Left lung (tissue), 10 donors: ENCODE measurements around the gene NFATC2IP. TPM values are rescaled to one million over a fixed set of nuclear protein-coding genes. Genes with fewer than 3 reads are reported as not detected.

Experiments used
- ATAC-seq: fragments of 200-7000 bp; cut with Tn5 transposase; one replicate; pipeline ENCODE4 v1.9.1; 2020; ENCODE audit warnings: moderate library complexity
- DNase-seq, 4 donors: peaks; one replicate each; pipeline ENCODE4 v3.0.0-alpha.2; 2013 to 2020
- H3K27ac ChIP-seq, 2 donors: fragments of 200-600 bp; sonication (generic) in 1 of 2; one replicate each; pipeline versions ENCODE4 v1.5.0 to v1.8.0; 2020 to 2021
- H3K27me3 ChIP-seq, 2 donors: fragments of 200-600 bp; sonication (generic) in 1 of 2; one replicate each; pipeline versions ENCODE4 v1.5.0 to v1.8.0; 2020 to 2021
- H3K36me3 ChIP-seq, 2 donors: fragments of 200-600 bp; sonication (generic) in 1 of 2; one replicate each; pipeline versions ENCODE4 v1.5.0 to v1.8.0; 2020 to 2021
- H3K4me1 ChIP-seq, 2 donors: fragments of 200-600 bp; one replicate each; pipeline ENCODE4 v1.8.0; 2021
- H3K4me3 ChIP-seq, 2 donors: fragments of 200-600 bp; sonication (generic) in 1 of 2; one replicate each; pipeline versions ENCODE4 v1.5.0 to v1.8.0; 2020 to 2021; ENCODE audit warnings: mild to moderate bottlenecking in 1 of 2
- H3K9me3 ChIP-seq, 2 donors: fragments of 200-600 bp; sonication (generic) in 1 of 2; one replicate each; pipeline versions ENCODE4 v1.5.0 to v1.8.0; 2020 to 2021
- intact Hi-C, 2 donors: fragments of 100-400 bp; cut with DNase I; formaldehyde crosslinking; loops; one replicate each; pipeline versions ENCODE4 v1.11.2 to v1.14.2; 2022
- polyA plus RNA-seq, 6 donors: library from polyadenylated mRNA; unstranded; fragments of 120-200 nt; gene quantifications; one replicate each; pipeline ENCODE4 v1.2.1, GENCODE V29; 2013; ENCODE audit not compliant: insufficient read length in 6 of 6
- total RNA-seq, 2 donors: library from RNA; stranded (reverse); fragmentation: NEBNext Ultra II Directional; extraction: Animal tissue kit (Norgen Biotek cat#: 25700); gene quantifications; one replicate each; pipeline ENCODE4 v1.2.1, GENCODE V29; 2021
- TF ChIP-seq, protein P1 (sequence below), 2 donors: fragments of 200-600 bp; sonication (generic) in 1 of 2; IDR thresholded peaks; one replicate each; pipeline versions ENCODE4 v1.5.0 to v1.8.0; 2021; ENCODE audit warnings: antibody characterized with exemption in 2 of 2
- donor health status: DM: no; HTN: yes; CAD: no.
- donor health status: DM: no; HTN: no; CAD: no.

Gene NFATC2IP
- total and polyA plus RNA-seq, 8 donors, result 37.3 to 76.7 (median 69.3) TPM

DNA sequence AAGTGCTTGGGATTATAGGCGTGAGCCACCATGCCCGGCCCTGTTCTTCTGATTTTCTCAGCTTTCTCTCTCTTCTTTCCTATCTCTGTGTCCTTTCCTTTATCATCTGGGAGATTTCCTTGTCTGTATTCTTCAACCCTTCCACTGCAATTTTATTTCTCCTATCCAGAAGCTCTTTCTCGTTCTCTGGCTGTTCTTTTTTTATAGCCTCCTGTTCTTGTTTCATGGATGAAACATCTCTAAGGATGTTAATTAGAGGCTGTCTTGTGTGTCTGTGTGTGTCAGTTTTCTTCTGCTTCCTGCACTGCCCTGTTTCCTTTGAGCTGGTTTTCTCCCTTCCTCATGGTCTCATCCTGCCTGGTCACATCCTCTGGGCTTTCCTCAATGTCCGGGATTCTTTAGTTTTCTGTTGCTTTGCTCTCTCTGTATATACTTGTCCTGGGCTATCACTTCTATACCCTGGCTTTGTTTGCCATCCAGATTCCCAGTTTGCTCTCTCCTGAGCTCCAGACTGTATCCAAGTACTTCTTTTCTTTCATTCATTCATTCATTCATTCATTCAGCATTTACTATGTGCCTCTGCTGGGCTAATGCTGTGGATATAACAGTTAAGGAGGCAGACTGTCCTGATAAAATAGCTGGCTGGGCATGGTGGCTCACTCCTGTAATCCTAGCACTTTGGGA lies 36.6 kb downstream of the NFATC2IP start:
- intact Hi-C loops, result no loop called here
- peak overlapping the region in 1 of 2 donors; percentile 35 for H3K4me3 ChIP-seq
- peaks cover 0 to 5% of the 10 kb centered on the region in 2 donors for H3K9me3 ChIP-seq
- TF ChIP-seq, protein P1, sequence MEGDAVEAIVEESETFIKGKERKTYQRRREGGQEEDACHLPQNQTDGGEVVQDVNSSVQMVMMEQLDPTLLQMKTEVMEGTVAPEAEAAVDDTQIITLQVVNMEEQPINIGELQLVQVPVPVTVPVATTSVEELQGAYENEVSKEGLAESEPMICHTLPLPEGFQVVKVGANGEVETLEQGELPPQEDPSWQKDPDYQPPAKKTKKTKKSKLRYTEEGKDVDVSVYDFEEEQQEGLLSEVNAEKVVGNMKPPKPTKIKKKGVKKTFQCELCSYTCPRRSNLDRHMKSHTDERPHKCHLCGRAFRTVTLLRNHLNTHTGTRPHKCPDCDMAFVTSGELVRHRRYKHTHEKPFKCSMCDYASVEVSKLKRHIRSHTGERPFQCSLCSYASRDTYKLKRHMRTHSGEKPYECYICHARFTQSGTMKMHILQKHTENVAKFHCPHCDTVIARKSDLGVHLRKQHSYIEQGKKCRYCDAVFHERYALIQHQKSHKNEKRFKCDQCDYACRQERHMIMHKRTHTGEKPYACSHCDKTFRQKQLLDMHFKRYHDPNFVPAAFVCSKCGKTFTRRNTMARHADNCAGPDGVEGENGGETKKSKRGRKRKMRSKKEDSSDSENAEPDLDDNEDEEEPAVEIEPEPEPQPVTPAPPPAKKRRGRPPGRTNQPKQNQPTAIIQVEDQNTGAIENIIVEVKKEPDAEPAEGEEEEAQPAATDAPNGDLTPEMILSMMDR (IDR thresholded peaks at IDR 0.05), result no peak
- peaks cover 0 to 17% of the 10 kb centered on the region in 2 donors for H3K4me1 ChIP-seq
- DNase-seq (no peak), ATAC-seq (no peak)
- H3K36me3 ChIP-seq, result peaks cover 0 to 84% of the 10 kb centered on the region in 2 donors
- no peaks in the 10 kb centered on the region for H3K27me3 ChIP-seq
- no peak overlapping the region for H3K27ac ChIP-seq

DNA sequence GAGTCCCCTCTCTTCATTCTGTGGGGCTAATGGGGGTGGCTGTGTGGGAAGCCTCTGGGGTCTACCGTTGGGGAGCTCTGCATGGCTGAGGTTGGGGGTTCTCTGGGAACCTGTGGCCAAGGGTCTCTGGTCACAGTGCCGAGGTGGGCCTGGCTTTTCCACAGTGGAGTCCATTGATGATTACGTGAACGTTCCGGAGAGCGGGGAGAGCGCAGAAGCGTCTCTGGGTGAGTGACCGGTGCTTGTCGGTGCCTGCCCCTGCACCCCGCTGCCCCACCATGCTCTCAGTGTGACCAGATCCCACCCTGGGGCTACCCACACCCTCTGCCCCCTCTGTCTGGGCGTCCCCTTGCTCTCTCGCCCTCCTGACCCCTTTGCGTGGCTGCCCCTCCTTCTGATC lies 38.6 kb downstream of the NFATC2IP start:
- ATAC-seq, result no peak
- Histone ChIP-seq H3K4me3 (no peak overlapping the region), H3K4me1 (peaks cover 0 to 11% of the 10 kb centered on the region in 2 donors), H3K36me3 (peaks cover 0 to 64% of the 10 kb centered on the region in 2 donors), H3K27me3 (no peaks in the 10 kb centered on the region), H3K9me3 (peaks cover 0 to 5% of the 10 kb centered on the region in 2 donors), H3K27ac (no peak overlapping the region)
- DNase-seq, result no peak
- TF ChIP-seq, protein P1 (IDR thresholded peaks at IDR 0.05), result no peak
- intact Hi-C loops, result no loop called here

DNA sequence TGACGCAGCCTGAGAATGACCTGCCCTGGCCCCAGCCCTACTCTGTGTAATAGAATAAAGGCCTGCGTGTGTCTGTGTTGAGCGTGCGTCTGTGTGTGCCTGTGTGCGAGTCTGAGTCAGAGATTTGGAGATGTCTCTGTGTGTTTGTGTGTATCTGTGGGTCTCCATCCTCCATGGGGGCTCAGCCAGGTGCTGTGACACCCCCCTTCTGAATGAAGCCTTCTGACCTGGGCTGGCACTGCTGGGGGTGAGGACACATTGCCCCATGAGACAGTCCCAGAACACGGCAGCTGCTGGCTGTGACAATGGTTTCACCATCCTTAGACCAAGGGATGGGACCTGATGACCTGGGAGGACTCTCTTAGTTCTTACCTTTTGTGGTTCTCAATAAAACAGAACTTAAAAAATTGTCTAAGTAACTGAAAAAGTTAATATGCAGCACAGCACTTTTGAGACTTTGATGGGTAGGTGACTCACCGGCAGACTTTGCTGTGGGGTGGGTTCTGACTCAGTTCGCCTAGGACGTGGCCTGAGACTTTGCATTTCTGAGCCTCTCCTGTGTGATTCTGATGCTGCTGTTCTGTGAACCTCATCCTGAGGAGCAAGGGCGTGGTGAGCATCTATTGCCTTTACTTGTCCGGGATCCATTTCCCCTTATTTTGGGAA lies 39.8 kb downstream of the NFATC2IP start:
- peaks cover 0 to 2% of the 10 kb centered on the region in 2 donors for H3K4me1 ChIP-seq
- no peak overlapping the region for H3K4me3 ChIP-seq
- intact Hi-C loops, result no loop called here
- DNase-seq (no peak), ATAC-seq (no peak)
- no peak overlapping the region for H3K27ac ChIP-seq
- TF ChIP-seq, protein P1 (IDR thresholded peaks at IDR 0.05), result no peak
- H3K9me3 ChIP-seq, result peaks cover 0 to 5% of the 10 kb centered on the region in 2 donors
- no peaks in the 10 kb centered on the region for H3K27me3 ChIP-seq
- H3K36me3 ChIP-seq, result peaks cover 0 to 54% of the 10 kb centered on the region in 2 donors

DNA sequence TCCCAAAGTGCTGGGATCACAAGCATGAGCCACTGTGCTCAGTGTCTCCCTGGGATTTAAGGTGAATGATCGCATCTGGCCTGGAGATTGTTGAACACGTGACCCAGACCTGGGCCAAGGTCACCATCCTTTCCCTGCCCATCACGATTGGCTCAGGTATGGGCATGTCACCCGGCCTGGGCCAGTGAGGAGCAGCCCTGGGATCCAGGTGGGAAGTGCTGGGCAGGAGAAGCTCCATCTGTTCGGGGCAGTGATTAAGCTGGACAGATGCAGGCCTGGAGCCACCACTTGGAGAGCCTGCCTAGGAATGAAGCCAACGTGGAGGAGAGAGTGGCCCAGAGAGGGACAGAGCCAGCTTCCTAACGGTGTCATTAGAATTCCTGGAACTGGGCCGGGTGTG lies 41.0 kb downstream of the NFATC2IP start:
- intact Hi-C loops, result no loop called here
- TF ChIP-seq, protein P1 (IDR thresholded peaks at IDR 0.05), result no peak
- DNase-seq (no peak), ATAC-seq (no peak)
- H3K36me3 ChIP-seq, result peaks cover 0 to 42% of the 10 kb centered on the region in 2 donors
- no peak overlapping the region for H3K4me3 ChIP-seq
- peaks cover 0 to 2% of the 10 kb centered on the region in 2 donors for H3K9me3 ChIP-seq
- no peaks in the 10 kb centered on the region for H3K27me3 ChIP-seq
- H3K27ac ChIP-seq, result no peak overlapping the region
- no peaks in the 10 kb centered on the region for H3K4me1 ChIP-seq

DNA sequence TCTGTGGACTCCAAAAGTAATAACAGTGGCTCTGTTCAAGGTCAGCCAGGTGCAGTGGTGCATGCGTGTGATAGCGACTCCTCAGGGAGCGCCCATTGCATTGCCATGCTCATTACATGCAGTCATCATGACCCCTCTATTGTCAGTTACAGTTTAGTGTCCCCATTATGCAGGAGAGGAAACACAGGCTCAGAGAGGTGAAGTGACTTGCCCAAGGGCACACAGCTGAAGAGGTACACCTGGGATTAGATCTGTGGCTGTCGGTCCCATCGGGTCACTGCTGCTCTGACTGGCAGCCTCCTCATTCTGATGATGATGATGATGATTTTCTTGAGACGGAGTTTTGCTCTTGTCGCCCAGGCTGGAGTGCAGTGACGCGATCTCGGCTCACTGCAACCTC lies 41.8 kb downstream of the NFATC2IP start:
- ATAC-seq (no peak), DNase-seq (no peak)
- intact Hi-C loops, result no loop called here
- no peaks in the 10 kb centered on the region for H3K4me1 ChIP-seq
- peaks cover 0 to 34% of the 10 kb centered on the region in 2 donors for H3K36me3 ChIP-seq
- H3K27ac ChIP-seq, result no peak overlapping the region
- no peaks in the 10 kb centered on the region for H3K27me3 ChIP-seq
- H3K4me3 ChIP-seq, result no peak overlapping the region
- TF ChIP-seq, protein P1 (IDR thresholded peaks at IDR 0.05), result no peak
- no peaks in the 10 kb centered on the region for H3K9me3 ChIP-seq
